GM10248 (cell line): ENCODE data around the gene SH2D2A.
"Not testable (repeated sequence)": the region's sequence is repeated elsewhere in the genome, so short reads cannot be mapped to it uniquely, and the experiment has no call there.

ENCODE experiments used
- CTCF ChIA-PET: fragments of 300-600 bp; sonication (Branson Sonifier 250); formaldehyde crosslinking; extraction: SDS; loops from one replicate; lab custom pipeline; 2021; ENCODE audit warnings: antibody characterized with exemption; lab: Yijun Ruan, JAX
- POLR2A ChIA-PET: fragments of 350-650 bp; sonication (Branson Sonifier 250); formaldehyde crosslinking; extraction: SDS; loops from one replicate; lab custom pipeline; 2020; ENCODE audit warnings: antibody characterized with exemption; lab: Yijun Ruan, JAX
- DNase-seq: peaks from one replicate; pipeline ENCODE4 v3.0.0; 2012; ENCODE audit errors: extremely low spot score
- CTCF ChIP-seq: IDR thresholded peaks from 2 replicates; pipeline ENCODE4 v1.5.1; 2012; ENCODE audit warnings: mild to moderate bottlenecking, low read depth; ENCODE audit errors: extremely low read depth, missing control alignments, control extremely low read depth

The SH2D2A gene

GRCh38 chr1:156767879-156768604 is 48.6 kb downstream of the SH2D2A start:
- CTCF ChIA-PET: interaction anchor here (0.8 to 9.6 kb wide), 12 partner anchors 12 to 92 kb away, joined by 3 to 94 read pairs (median 4); partner anchors contain the start of genes HDGF, ISG20L2, METTL25B and MRPL24
- POLR2A ChIA-PET: interaction anchor here (0.7 to 1.4 kb wide), 4 partner anchors 26 to 54 kb away, joined by 3 to 15 read pairs (median 6); partner anchors contain the start of gene MRPL24
- no peak for DNase-seq
- TF ChIP-seq CTCF: no peak

GRCh38 chr1:156767101-156767878 is 49.4 kb downstream of the SH2D2A start, which contains the start of gene PRCC:
Gene PRCC, plus strand, starts transcription at chr1:156767535. Its CDS starts 237 bp downstream, at chr1:156767772.
- DNase-seq: peak; percentile 92
- ChIA-PET CTCF (interaction anchor here (0.9 to 9.6 kb wide), 9 partner anchors 11 to 74 kb away, joined by 3 to 94 read pairs (median 3); partner anchors contain the start of genes ISG20L2 and METTL25B), POLR2A (interaction anchor here (0.6 to 1.5 kb wide), 7 partner anchors 15 to 494 kb away, joined by 3 to 15 read pairs (median 5); partner anchors contain the start of genes HDGF and MRPL24)
- no peak for TF ChIP-seq CTCF

DNA sequence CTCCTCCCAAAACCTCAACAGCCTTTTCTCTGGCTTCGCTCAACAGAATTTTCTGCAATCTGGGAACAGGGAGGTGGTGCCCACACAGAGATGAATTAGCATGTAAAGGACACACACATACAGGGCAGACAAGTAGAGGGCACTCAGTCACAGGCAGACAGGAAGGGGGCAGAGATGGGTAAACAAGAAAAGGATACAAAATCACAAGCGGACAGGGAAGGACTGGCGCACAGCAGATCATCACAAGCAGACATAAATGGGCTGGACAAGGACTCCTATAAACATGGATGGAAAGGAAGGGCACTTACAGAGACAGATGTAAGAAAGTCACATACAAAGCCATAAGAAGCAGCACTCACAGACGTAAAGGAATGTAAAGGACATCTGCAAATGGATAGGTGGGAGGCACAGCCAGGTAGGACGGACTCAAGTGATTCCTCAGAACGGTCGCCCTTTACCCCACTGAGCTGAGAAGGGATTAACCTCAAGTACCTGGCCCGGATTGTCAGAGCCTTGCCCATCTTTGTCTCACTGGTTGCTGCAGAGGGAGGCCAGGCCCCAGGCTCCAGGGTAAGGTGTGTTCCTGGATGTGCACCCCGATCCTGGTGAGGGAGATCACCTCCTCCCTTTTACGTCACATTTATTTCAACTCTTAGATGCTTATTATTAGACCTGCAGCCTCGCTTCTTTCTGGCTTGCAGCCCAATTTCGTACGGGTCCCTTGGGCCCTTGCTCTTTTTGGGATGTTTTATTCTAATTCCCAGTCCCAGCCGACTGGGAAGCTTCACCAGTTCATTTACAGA is 50.1 kb downstream of the SH2D2A start:
- no peak for TF ChIP-seq CTCF
- ChIA-PET POLR2A (interaction anchor here (0.6 to 1.5 kb wide), 6 partner anchors 14 to 493 kb away, joined by 3 to 15 read pairs (median 4); partner anchors contain the start of genes HDGF and MRPL24), CTCF (interaction anchor here (0.9 to 9.6 kb wide), 9 partner anchors 10 to 60 kb away, joined by 3 to 94 read pairs (median 3); partner anchors contain the start of genes ISG20L2 and METTL25B)
- no peak for DNase-seq

GRCh38 chr1:156765666-156766065 is 51.0 kb downstream of the SH2D2A start:
- ChIA-PET CTCF (interaction anchor here (1.1 to 9.6 kb wide), 2 partner anchors 18 to 38 kb away, joined by 6 to 94 read pairs; partner anchors contain the start of genes ISG20L2 and METTL25B), POLR2A (no interaction called here)
- TF ChIP-seq CTCF: no peak
- DNase-seq: no peak

GRCh38 chr1:156765136-156765535 is 51.5 kb downstream of the SH2D2A start:
- POLR2A ChIA-PET, DNase-seq: not testable (repeated sequence)
- CTCF ChIA-PET: interaction anchor here (0.8 to 9.6 kb wide), 3 partner anchors 9 to 37 kb away, joined by 3 to 94 read pairs (median 6); partner anchors contain the start of genes ISG20L2 and METTL25B

DNA sequence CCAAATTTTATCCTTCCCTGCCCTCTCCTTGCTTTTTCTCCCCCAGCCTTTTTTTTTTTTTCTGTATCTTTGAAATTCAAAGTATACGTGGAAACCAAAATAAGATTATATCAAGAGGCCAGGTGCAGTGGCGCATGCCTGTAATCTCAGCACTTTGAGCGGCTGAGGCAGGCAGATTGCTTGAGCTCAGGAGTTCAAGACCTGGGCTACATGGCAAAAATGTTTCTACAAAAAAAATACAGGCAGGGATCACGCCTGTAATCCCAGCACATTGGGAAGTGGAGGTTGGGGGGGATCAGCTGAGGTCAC is 55.9 kb downstream of the SH2D2A start:
- TF ChIP-seq CTCF: no peak
- CTCF ChIA-PET: interaction anchor here (0.6 to 1.2 kb wide), 2 partner anchors 9 to 206 kb away, joined by 3 read pairs; partner anchors contain the start of gene HDGF
- POLR2A ChIA-PET: interaction anchor here (0.7 kb wide), 1 partner anchor 235 kb away, joined by 6 read pairs; no protein-coding TSS in a partner anchor
- no peak for DNase-seq
